Stimulated activated CD4-positive, alpha-beta T cell treated with anti-CD3 and anti-CD28 coated beads, Interleukin-12 subunit alpha, Interleukin-12 subunit beta, amount 100 ng/mL, for 48 hours (primary cell): Measurements from ENCODE around the gene CSNK2A3.
"Not testable (repeated sequence)": the region's sequence is repeated elsewhere in the genome, so short reads cannot be mapped to it uniquely, and the experiment has no call there.

Experiments used
- DNase-seq, 3 donors: peaks; one replicate each; pipeline ENCODE4 v3.0.0-alpha.2; 2020; ENCODE audit warnings: low read depth in 2 of 3, low spot score in 1 of 3

The CSNK2A3 gene

GRCh38 chr11:11380340-11380739, 27.3 kb upstream of the CSNK2A3 start:
- DNase-seq: no peak

- no peak for DNase-seq
Measured at GRCh38 chr11:11379661-11380060, 26.6 kb upstream of the CSNK2A3 start.

- no peak for DNase-seq
Measured at GRCh38 chr11:11378184-11378940, 25.3 kb upstream of the CSNK2A3 start.

GRCh38 chr11:11374358-11375148, 21.5 kb upstream of the CSNK2A3 start:
- DNase-seq: no peak

GRCh38 chr11:11373934-11374333, 20.9 kb upstream of the CSNK2A3 start:
- DNase-seq: no peak

- no peak for DNase-seq
Measured at GRCh38 chr11:11372461-11372860, 19.4 kb upstream of the CSNK2A3 start.

- no peak for DNase-seq
Measured at GRCh38 chr11:11370962-11371303, 17.9 kb upstream of the CSNK2A3 start.

GRCh38 chr11:11370255-11370961, 17.4 kb upstream of the CSNK2A3 start:
- no peak for DNase-seq

- no peak for DNase-seq
Measured at GRCh38 chr11:11366793-11367192, 13.7 kb upstream of the CSNK2A3 start.

- DNase-seq: no peak
Measured at GRCh38 chr11:11363674-11364073, 10.6 kb upstream of the CSNK2A3 start.

GRCh38 chr11:11359611-11360010, 6.6 kb upstream of the CSNK2A3 start:
- no peak for DNase-seq

GRCh38 chr11:11356842-11357241, 3.8 kb upstream of the CSNK2A3 start:
- no peak for DNase-seq

GRCh38 chr11:11351851-11352250, 1.2 kb downstream of the CSNK2A3 start:
- DNase-seq: not testable (repeated sequence)

GRCh38 chr11:11351042-11351586, 1.9 kb downstream of the CSNK2A3 start:
- no peak for DNase-seq

- no peak for DNase-seq
Measured at GRCh38 chr11:11349870-11350337, 3.1 kb downstream of the CSNK2A3 start.

- no peak for DNase-seq
Measured at GRCh38 chr11:11349106-11349825, 3.8 kb downstream of the CSNK2A3 start.

GRCh38 chr11:11348303-11348702, 4.7 kb downstream of the CSNK2A3 start:
- no peak for DNase-seq

GRCh38 chr11:11347592-11347991, 5.5 kb downstream of the CSNK2A3 start:
- DNase-seq: no peak

GRCh38 chr11:11346303-11346702, 6.7 kb downstream of the CSNK2A3 start:
- no peak for DNase-seq

GRCh38 chr11:11345099-11345498, 8.0 kb downstream of the CSNK2A3 start:
- no peak for DNase-seq

GRCh38 chr11:11344045-11344444, 9.0 kb downstream of the CSNK2A3 start:
- no peak for DNase-seq
